ENCODE results near the gene DENR.

The DENR gene

DNA sequence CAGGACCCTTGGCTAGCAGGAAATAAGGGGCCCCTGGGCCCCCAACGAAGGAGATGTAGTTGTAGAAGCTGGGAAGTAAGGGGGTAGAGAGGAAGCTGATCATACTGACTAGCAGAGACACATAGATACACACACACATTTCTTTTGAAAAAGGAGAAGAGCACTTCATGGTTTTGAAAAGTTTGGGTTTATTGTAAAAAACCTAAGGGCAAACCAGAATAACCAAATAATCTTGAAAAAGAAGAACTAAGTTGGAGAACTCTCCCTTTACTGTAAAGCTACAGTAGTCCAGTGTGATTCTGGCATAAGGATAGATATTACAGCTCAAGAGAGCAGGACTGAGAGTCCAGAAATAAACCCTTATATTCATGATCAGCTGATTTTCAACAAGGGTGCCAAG is 30.2 kb upstream of the DENR start:
- DNase-seq (ENCODE audit: extremely low read depth, low read depth), result no peak
- TF ChIP-seq, protein P1, sequence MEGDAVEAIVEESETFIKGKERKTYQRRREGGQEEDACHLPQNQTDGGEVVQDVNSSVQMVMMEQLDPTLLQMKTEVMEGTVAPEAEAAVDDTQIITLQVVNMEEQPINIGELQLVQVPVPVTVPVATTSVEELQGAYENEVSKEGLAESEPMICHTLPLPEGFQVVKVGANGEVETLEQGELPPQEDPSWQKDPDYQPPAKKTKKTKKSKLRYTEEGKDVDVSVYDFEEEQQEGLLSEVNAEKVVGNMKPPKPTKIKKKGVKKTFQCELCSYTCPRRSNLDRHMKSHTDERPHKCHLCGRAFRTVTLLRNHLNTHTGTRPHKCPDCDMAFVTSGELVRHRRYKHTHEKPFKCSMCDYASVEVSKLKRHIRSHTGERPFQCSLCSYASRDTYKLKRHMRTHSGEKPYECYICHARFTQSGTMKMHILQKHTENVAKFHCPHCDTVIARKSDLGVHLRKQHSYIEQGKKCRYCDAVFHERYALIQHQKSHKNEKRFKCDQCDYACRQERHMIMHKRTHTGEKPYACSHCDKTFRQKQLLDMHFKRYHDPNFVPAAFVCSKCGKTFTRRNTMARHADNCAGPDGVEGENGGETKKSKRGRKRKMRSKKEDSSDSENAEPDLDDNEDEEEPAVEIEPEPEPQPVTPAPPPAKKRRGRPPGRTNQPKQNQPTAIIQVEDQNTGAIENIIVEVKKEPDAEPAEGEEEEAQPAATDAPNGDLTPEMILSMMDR (IDR thresholded peaks at IDR 0.05; ENCODE audit: low read depth, low read length, missing control alignments), result no peak
- no peak overlapping the region for H3K4me3 ChIP-seq (replicated peaks; ENCODE audit: low read depth, low read length)

DNA sequence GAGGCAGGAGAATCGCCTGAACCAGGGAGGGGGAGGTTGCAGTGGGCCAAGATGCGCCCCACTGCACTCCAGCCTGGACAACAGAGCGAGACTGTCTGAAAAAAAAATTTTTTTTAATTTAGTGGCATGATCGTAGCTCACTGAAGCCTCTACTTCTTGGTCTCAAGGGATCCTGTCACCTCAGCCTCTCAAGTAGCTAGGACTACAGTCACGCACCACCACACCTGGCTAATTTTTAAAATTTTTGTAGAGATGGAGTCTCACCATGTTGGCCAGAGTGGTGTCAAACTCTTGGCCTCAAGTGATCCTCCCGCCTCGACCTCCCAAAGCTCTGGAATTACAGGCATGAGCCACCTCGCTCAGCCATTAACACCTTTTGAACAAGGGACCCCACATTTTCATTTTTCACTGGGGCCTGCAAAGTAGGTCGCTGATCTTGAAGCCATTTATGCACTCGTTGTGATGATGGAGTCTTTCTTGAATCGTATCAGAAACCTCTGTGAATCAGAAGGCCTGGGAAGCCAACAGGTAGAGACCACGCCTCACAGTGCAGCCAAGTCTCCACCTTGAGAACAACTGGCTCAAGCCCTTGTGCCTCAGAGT is 27.9 kb upstream of the DENR start:
- TF ChIP-seq, protein P1 (IDR thresholded peaks at IDR 0.05; ENCODE audit: low read depth, low read length, missing control alignments), result no peak
- H3K4me3 ChIP-seq (replicated peaks; ENCODE audit: low read depth, low read length), result no peak overlapping the region
- DNase-seq (ENCODE audit: extremely low read depth, low read depth), result no peak

- DNase-seq (ENCODE audit: extremely low read depth, low read depth), result no peak
- no peak overlapping the region for H3K4me3 ChIP-seq (replicated peaks; ENCODE audit: low read depth, low read length)
- TF ChIP-seq, protein P1 (IDR thresholded peaks at IDR 0.05; ENCODE audit: low read depth, low read length, missing control alignments), result no peak
These were observed 27.1 kb upstream of the DENR start for GRCh38 chr12:122725452-122726079.

GRCh38 chr12:122726080-122726558 is 26.5 kb upstream of the DENR start:
- no peak overlapping the region for H3K4me3 ChIP-seq (replicated peaks; ENCODE audit: low read depth, low read length)
- no peak for DNase-seq (ENCODE audit: extremely low read depth, low read depth)
- TF ChIP-seq, protein P1 (IDR thresholded peaks at IDR 0.05; ENCODE audit: low read depth, low read length, missing control alignments), result no peak

- TF ChIP-seq, protein P1 (IDR thresholded peaks at IDR 0.05; ENCODE audit: low read depth, low read length, missing control alignments), result no peak
- no peak for DNase-seq (ENCODE audit: extremely low read depth, low read depth)
- no peak overlapping the region for H3K4me3 ChIP-seq (replicated peaks; ENCODE audit: low read depth, low read length)
These were observed 22.9 kb upstream of the DENR start for GRCh38 chr12:122729583-122730214.

- DNase-seq (ENCODE audit: extremely low read depth, low read depth), result no peak
- H3K4me3 ChIP-seq (replicated peaks; ENCODE audit: low read depth, low read length), result no peak within 1 kb of the TSS
- TF ChIP-seq, protein P1 (IDR thresholded peaks at IDR 0.05; ENCODE audit: low read depth, low read length, missing control alignments), result no peak
These were observed 22.2 kb upstream of the DENR start, which contains the start of gene HCAR1 for GRCh38 chr12:122730215-122731014. Gene HCAR1 (minus strand): TSS chr12:122730844. CDS start chr12:122730339, 505 bp downstream.
